Putamen (tissue), 1 donor: ENCODE data around the gene LDHB.
"Not testable (repeated sequence)": the region's sequence is repeated elsewhere in the genome, so short reads cannot be mapped to it uniquely, and the experiment has no call there.

Experiments
- DNase-seq: peaks from one replicate; pipeline ENCODE4 v3.0.0-alpha.2; 2016; ENCODE audit warnings: low spot score

Gene LDHB

DNA sequence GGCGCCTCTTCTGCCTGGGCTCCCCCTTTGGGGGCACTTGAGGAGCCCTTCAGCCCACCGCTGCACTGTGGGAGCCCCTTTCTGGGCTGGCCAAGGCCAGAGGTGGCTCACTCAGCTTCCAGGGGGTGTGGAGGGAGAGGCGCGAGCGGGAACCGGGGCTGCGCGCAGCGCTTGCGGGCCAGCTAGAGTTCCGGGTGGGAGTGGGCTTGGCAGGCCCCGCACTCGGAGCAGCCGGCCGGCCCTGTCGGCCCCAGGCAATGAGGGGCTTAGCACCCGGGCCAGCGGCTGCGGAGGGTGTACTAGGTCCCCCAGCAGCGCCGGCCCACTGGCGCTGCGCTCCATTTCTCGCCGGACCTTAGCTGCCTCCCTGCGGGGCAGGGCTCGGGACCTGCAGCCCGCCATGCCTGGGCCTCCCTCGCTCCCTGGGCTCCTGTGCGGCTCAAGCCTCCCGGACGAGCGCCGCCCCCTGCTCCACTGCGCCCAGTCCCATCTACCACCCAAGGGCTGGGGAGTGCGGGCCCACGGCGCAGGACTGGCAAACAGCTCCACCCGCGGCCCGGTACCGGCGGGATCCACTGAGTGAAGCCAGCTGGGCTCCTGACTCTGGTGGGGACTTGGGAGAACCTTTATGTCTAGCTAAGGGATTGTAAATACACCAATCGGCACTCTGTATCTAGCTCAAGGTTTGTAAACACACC lies 3.9 kb upstream of the LDHB start:
- DNase-seq: not testable (repeated sequence)

DNA sequence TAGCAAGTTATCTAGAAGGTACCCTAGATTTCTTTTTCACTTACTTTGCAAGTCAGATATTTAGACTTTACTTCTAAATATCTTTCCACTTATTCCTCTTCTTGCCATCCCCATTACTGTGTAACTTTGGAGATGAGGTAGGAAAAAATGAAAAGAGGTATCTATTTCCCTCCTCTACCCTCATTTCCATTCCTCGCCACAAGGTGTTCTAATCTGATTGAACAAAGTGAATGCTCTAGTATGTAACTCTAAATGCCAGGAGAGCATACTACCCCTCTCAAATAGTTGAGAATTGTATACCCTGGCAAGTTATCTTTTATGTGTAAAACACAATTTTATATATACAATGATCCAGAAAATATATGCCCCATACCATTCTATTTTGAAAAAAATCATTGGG lies 1.7 kb upstream of the LDHB start:
- DNase-seq: no peak

DNA sequence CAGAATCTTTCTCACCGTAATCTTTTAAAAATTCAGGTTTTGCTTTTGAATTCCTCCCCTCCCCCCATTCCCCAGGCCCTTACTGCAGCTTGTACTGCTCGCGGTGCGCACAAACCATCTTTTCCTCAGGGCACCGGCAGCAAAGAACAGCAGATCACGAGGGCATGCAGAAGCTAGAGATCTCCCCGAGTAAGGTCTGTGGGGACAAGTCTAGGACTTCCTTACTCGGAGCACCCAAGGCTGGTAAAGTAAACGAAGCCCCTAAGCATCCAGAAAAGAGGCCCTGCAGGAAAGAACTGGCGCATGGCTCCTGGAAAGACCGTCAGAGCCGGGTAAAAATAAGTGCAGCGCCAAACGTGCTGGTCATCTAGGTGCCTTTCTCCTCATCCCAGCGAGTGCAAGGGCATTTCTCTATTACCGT lies 727 bp downstream of the LDHB start:
- DNase-seq: peak; percentile 66

DNA sequence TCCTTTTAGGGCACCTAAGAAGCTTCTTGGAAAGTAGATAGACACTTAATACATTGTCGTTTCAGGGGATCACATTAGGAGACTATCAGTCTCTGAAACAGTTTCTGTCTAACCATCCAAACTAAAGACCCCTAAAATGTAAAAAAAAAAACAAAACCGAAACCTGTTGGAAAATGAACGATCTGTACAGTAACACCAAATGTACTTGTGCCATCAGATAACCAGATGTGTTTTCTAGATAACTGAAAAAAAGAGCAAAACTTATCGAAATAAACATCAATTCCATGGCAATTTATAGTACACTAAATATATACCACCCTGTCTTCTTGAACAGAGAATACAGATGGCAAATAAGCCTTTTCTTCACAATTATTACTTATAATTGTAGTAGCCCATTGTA lies 2.1 kb downstream of the LDHB start:
- no peak for DNase-seq

DNA sequence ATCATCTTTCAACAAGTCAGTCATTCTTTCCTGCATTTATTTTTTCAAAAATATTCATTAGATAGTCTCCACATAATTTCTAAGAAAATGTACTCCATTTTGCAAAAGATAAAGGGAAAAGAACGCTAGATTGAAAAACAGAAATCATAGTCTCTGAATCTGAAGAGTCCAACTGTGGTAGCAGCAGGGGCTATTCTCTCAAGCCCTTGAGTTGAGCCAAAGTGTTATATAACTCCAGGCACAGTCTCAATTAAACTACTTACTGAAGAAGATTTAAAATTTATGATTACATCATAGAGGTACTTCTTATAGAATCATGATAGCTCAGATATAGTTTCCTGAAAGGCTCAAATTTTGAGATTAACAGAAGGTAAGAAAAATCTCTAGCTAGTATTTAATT lies 5.8 kb downstream of the LDHB start:
- DNase-seq: no peak

DNA sequence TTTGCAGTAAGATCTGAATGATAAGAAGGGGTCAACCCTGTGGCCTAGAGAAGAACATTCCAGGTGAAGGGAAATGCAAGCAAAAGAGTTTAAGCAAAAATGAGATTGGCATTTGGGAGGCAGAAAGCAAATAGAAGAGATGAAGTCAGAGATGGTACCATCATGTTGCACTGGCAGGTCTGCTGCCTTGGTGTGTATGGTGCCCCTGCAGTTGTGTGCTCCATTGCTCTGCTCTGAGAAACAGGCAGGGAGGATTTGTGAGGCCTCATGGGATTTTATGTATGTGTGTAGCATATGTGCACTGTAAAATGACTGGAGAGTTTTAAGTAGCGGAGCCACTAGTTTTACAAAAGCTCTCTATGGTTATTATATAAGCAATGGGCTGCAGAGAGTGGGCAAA lies 6.6 kb downstream of the LDHB start:
- no peak for DNase-seq

DNA sequence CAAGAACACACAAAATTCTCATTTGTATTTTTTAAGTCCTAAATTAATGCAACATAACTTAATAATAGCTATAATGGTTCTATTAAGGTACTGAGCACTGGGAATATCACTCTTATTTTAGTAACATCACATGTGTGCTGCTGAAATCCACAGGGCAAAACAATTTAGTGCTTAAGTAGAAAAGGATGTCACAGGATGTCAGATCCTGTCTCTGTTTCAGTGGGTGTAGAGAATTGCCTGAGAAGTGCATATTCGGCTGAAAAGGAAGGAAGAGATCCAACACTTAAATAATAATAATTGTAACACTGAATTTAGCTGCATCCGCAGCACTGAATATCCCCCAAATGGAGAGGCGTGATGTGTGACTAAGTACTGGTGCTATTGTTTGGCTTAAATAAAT lies 8.6 kb downstream of the LDHB start:
- peak; percentile 62 for DNase-seq

DNA sequence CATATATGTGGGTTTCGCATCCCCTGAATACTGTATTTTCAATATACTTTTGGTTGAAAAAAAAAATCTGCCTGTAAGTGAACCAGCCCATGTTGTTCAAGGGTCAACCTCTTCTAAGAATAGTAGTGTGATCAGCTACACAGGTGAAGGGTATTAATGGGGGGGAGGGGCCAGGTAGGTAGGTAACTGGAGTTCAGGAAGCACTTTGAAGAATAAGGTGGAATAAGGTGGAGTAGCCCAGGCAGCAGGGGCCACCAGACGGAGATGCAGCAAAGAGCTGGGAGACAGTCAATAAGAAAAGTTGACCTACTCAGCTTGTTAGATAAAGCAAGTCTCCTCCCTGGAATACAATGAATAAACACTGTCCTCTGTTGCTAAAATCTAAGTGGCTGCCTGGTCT lies 9.3 kb downstream of the LDHB start:
- DNase-seq: no peak

DNA sequence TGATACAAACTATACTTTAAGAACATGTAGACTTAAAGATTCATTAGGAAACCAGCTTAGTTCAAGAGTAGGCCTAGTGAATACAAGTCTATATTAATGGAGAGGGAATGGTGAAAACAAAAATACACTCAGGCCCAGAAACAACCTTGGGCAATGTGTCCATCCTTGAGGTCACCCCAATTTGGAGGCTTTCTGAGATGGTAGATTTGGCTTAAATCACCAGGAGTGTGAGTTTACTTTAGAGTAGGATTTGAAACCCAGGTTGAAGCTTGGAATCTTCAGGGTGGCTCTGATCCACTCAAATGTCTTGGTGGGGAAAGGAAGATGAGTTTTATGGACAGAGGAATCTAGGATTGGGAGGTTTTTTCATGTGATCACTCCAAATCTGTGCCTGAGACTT lies 10.5 kb downstream of the LDHB start:
- no peak for DNase-seq

DNA sequence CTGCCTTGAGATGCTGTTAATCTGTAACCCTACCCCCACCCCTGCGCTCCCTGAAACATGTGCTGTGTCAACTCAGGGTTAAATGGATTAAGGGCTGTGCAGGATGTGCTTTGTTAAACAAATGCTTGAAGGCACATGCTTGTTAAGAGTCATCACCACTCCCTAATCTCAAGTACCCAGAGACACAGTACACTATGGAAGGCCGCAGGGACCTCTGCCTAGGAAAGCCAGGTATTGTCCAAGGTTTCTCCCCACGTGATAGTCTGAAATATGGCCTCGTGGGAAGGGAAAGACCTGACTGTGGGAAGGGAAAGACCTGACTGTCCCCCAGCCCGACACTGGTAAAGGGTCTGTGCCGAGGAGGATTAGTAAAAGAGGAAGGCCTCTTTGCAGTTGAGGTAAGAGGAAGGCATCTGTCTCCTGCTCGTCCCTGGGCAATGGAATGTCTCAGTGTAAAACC lies 12.6 kb downstream of the LDHB start:
- DNase-seq: not testable (repeated sequence)

DNA sequence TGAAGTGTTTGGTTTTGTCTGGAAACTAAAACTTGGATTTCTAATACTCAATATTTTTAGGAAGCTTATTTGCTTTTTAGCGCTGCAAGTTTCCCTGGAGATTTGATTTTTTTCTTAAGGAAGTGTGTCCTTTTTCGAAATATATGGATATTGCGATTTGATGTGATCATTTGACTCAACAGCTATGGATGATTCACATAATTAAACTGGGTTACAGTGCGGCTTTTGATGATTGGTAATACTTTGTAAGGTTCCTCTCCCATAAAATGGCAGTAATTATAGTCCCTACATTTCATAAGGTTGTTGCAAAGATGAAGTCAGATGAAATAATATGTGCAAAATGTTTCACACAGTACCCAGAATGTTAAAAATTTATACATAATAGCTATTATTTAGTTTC lies 13.1 kb downstream of the LDHB start:
- DNase-seq: no peak

DNA sequence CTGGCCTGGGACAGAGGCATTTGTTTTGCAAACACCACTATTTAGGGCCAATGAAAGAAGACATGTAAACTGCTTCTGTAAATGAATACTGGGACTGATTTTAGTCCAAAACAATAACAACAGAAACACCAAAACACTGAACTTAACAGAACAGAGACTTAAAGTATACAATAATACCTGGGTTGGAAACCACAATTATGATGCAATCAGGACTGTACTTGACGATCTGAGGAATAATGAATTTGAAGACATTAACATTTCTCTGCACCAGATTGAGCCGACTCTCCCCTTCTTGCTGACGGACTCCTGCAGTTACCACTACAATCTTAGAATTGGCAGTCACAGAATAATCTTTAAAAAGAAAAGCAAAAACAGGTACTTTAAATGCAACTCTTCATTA lies 13.9 kb downstream of the LDHB start:
- no peak for DNase-seq

DNA sequence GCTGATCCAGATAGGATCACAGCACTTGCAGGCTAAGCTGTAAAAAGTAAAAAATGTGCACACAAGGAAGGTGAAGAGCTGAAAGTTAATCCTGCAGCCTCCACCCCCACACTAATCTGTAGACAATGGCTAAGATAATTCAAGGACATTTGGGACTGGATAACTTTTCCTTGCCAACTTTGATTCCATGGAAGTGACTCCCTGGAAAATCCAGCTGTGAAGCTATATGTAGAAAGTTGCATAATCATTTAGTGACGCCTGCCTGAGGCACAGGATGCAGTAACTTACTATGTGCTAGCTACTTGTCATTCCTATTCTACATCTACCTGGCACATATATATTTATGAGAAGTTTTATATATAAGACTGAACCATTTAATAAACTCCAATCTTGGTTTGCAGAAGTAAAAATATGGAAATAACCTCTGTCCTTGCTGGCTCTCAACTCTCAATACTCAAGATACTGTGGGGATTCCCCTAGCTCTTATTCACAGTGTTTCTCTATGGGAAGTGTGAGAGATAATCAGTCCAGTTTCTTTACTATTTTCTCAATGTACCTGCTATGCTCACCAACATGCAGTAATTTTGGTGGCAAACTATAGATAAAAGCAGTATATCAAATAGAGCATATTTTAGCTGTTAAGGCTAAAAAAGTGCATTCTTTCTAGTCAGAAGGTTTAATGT lies 14.8 kb downstream of the LDHB start:
- DNase-seq: no peak

DNA sequence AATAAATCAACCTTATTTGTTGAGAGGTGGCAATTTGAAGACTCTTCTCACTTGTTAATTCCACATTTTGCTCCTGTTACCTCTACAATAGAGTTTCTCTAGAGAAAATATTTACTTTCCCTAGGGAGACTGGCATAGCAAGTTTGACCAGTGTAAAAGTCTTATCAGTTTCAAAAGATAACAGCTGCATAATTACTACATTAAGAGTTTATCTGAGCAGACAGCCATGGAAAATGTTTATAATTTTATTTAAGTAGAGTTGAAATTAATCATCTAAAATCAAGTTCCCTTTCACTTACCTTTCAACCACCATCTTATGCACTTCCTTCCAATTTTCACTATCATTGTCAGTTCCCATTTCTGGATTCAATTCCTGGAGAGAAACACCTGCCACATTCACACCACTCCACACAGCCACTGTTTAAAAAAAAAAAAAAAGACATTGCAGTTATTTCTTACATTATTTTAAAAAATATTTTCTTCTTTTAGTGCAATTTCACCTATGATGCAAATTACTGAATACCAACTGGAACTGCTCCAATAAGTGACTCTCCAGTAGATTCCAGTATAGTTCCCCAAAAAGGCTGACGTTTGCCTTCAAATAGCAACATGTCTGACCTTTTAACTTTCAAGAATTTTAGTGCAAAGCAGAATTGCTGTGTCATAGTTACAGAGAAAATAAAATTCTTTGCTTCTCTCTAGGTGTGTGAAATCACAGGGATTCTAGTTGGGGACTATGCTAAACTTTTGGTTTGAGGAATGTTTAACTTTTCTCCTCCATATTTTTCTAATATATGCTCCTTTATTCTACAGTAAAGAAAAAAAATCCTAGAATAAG lies 19.4 kb downstream of the LDHB start:
- no peak for DNase-seq

DNA sequence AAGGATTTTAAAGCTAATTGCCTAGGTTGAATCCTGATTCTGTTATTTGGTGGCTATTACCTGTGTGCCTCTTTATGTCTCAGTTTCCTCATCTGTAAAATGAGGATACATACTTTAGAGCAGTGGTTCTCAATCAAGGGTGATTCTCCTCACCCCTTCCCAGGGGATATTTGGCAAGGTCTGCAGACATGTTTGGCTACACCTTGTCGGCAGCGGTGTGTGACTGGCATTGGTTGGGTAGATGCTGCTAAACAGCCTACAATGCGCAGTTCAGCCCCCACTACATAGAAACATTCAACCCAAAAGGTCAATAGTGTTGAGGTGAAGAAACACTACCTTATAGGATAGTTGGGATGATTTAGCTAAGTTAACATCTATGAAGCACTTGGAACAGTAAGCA lies 23.4 kb downstream of the LDHB start:
- DNase-seq: no peak

DNA sequence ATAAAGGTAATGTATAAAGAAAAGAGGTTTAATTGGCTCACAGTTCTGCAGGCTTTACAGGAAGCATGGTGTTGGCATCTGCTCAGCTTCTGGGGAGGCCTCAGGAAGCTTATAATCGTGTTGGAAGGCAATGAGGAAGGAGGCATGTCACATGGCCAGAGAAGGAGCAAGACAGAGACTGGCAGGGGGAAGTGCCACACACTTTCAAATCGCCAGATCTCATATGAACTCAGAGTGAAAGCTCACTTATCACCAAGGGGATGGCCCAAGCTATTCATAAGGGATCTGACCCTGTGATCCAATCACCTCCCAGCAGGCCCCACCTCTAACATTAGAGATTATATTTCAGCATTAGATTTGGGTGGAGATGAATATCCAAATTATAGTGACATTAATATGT lies 26.3 kb downstream of the LDHB start:
- no peak for DNase-seq

DNA sequence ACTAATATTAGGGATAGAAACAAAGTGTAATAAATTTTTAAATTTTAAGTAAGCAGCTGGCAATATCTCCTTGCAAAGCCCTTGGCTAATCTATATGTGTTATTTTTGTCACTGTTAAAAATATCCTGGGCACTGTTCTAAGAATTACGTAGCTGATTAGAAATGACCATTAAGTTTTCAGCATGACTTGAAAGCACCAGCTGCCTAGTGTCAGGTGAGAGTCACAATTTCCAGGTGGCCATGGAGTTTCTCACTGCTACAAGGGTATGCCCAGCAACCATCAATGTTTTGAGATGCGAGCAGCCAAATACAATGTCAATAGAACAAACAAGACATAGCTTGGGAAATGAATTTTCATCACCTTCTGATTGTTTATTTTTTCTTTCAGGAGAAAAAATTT lies 29.7 kb downstream of the LDHB start:
- DNase-seq: no peak

DNA sequence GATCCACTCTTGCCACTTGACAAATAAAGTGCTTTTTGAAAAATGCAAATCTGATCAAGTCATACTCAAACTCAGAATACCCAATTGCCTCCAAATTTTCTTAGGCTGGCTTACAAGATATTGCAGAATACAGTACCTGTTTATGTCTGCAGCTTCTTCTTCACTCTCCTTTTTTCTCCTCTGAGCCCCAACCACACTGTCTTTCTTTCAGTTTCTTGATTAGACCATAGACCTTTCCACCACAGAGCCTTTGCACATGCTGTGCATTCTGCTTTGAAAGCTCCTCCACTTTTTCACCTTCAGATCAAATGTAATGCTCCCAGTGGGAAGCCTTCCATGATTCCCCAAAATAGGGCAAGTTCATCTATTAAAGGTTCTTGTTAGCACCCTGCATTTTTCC lies 39.1 kb downstream of the LDHB start:
- DNase-seq: no peak

DNA sequence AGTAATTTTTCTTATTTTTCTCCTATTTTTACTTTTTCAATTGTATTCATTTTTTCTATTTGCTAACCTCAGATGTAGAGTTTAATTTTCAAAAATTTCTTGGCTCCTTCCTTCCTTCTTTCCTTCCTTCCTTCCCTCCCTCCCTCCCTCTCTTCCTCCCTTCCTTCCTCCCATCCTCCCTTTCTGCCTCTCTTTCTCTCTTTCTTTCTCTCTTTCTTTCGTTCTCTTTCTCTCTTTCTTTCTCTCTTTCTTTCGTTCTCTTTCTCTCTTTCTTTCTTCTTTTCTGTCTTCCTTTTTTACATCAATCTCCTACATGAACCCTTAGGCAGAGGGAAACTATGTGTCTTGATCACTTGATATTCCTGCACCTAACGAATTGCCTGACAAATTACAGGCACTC lies 40.6 kb downstream of the LDHB start:
- no peak for DNase-seq

DNA sequence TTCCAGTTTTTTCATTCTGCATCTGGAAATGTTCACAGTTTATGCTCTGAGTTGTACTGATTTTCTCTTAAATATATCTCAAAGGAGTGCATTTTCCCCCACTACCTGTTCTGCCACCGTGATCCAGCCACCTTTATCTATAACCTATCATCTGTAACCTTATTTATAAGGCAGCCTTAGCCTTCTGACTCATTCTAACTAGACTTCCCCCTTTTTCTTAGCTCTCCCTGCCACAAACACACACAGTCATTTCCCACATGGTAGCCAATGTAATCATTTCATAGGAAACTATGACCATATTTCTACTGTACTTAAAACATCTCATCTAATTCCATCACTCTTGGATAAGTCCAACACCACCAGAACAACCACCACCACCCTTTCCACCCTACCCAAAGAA lies 42.2 kb downstream of the LDHB start:
- DNase-seq: no peak

DNA sequence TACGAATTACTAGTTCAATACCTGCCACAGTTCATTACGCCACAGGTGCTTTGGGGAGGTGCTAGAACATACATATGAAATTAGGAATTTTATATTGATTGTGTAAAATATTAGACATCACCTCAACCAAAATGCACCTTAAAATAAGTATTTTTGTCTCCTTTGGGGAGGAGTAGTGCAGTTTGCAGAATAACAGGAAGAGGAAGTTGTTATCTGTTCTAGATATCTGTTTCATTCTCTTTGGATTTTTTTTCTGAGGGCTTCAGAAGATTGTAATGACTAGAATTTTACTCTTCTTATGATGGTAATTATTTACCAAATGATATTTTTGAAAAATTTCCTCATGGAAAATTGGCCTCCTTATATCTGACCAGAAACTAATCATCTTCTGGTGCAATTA lies 43.1 kb downstream of the LDHB start:
- no peak for DNase-seq

DNA sequence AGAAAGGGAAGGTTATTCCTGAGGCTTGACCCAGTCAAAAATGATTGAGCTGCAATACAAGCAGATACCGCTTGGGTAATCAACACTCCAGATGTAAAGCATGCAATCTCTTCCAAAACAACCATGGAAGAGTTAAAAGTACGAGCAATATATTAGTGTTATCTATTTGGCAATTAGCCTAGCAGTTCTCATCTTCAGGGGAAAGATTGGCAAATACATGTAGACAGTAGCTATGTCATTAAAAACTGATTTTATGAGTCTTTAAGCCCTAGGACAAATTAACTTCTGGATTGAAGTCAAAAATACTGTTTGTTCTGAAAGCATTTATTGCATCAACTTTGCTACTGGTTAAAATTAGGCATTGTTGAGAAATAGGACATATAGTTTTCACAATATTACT lies 43.7 kb downstream of the LDHB start:
- DNase-seq: no peak

DNA sequence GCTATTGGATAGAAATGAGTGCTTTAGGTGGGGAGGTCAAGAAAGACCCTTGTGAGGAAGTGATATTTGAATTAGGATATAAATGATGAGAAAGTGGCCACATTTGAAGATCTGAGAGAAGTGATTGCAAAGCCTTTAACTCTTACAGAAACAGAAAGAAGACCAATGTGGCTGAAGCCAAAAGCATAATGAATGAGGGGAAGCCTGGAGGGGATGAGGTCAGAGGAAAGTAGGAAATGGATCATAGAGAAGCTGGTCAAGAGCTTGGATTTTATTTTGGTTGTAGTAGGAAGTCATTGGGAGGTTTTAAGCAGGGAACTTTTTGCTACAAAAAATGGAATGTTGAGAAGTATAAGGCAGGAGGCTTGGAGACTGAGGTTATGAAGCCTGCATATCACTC lies 49.4 kb downstream of the LDHB start:
- DNase-seq: no peak
